ENCODE data around the gene TDRD6. TPM values are rescaled to one million over a fixed set of nuclear protein-coding genes. Genes with fewer than 3 reads are reported as not detected.

The TDRD6 gene
- total RNA-seq, 2 experiments from 2014 or later = 3.5 to 4.5 TPM

GRCh38 chr6:46690911-46691451 lies 3.3 kb downstream of the TDRD6 start:
- Histone ChIP-seq H2AFZ (ENCODE audit: low read length) (no peak overlapping the region), H3K4me2 (ENCODE audit: low read length) (no peak overlapping the region), H3K27ac (ENCODE audit: low read depth, low read length, poor library complexity, severe bottlenecking) (no peak overlapping the region), H4K20me1 (ENCODE audit: insufficient read depth, low read length) (no peaks in the 10 kb centered on the region), H3K79me2 (ENCODE audit: insufficient read depth, low read depth, low read length) (no peaks in the 10 kb centered on the region), H3K9me2 (ENCODE audit: insufficient read depth, low read length) (no peaks in the 10 kb centered on the region), H3K36me3 (ENCODE audit: insufficient read depth, low read length) (no peaks in the 10 kb centered on the region), H3K9me3 (ENCODE audit: low read length) (no peaks in the 10 kb centered on the region), H3K4me3 (ENCODE audit: low read depth, low read length, poor library complexity, severe bottlenecking) (no peak overlapping the region), H3K4me1 (ENCODE audit: insufficient read depth, low read length, poor library complexity, severe bottlenecking) (no peaks in the 10 kb centered on the region)
- TF ChIP-seq EZH2phosphoT487 (IDR thresholded peaks at IDR 0.05; ENCODE audit: borderline replicate concordance, low read depth, low read length) = no peak
- TF ChIP-seq CTCF (conservative IDR thresholded peaks at IDR 0.05; ENCODE audit: low read length) = no peak
- intact Hi-C loops (cut with micrococcal nuclease; ENCODE audit: unreplicated experiment) = no loop called here
- BruUV-seq (replicated peaks) = no TSS peak
- POLR2A ChIA-PET = interaction anchor here (0.8 to 1.2 kb wide), 3 partner anchors 9 to 79 kb away, joined by 3 read pairs; no protein-coding TSS in a partner anchor
- CTCF ChIA-PET (ENCODE audit: unreplicated experiment) = no interaction called here
- no peak for DNase-seq (ENCODE audit: low spot score)

- Histone ChIP-seq H3K9me3 (ENCODE audit: low read length) (no peaks in the 10 kb centered on the region), H2AFZ (ENCODE audit: low read length) (no peak overlapping the region), H3K36me3 (ENCODE audit: insufficient read depth, low read length) (peaks cover 10% of the 10 kb centered on the region), H3K4me2 (ENCODE audit: low read length) (no peak overlapping the region), H3K4me3 (ENCODE audit: low read depth, low read length, poor library complexity, severe bottlenecking) (no peak overlapping the region), H3K27ac (ENCODE audit: low read depth, low read length, poor library complexity, severe bottlenecking) (no peak overlapping the region), H3K4me1 (ENCODE audit: insufficient read depth, low read length, poor library complexity, severe bottlenecking) (no peaks in the 10 kb centered on the region), H3K9me2 (ENCODE audit: insufficient read depth, low read length) (no peaks in the 10 kb centered on the region), H3K79me2 (ENCODE audit: insufficient read depth, low read depth, low read length) (no peaks in the 10 kb centered on the region), H4K20me1 (ENCODE audit: insufficient read depth, low read length) (no peaks in the 10 kb centered on the region)
- no peak for DNase-seq (ENCODE audit: low spot score)
- intact Hi-C loops (cut with micrococcal nuclease; ENCODE audit: unreplicated experiment) = no loop called here
- ChIA-PET POLR2A (interaction anchor here (0.5 to 0.8 kb wide), 2 partner anchors 9 to 335 kb away, joined by 3 read pairs; no protein-coding TSS in a partner anchor), CTCF (ENCODE audit: unreplicated experiment) (no interaction called here)
- no TSS peak for BruUV-seq (replicated peaks)
- TF ChIP-seq CTCF (conservative IDR thresholded peaks at IDR 0.05; ENCODE audit: low read length) (no peak), EZH2phosphoT487 (IDR thresholded peaks at IDR 0.05; ENCODE audit: borderline replicate concordance, low read depth, low read length) (no peak)
Observed at GRCh38 chr6:46699970-46700369, 12.3 kb downstream of the TDRD6 start.

GRCh38 chr6:46704562-46704961 lies 16.9 kb downstream of the TDRD6 start:
- DNase-seq (ENCODE audit: low spot score) = peak; percentile 47
- POLR2A ChIA-PET = interaction anchor here (1.1 kb wide), 1 partner anchor 9 kb away, joined by 4 read pairs; no protein-coding TSS in a partner anchor
- Histone ChIP-seq H3K9me2 (ENCODE audit: insufficient read depth, low read length) (no peaks in the 10 kb centered on the region), H3K4me2 (ENCODE audit: low read length) (no peak overlapping the region), H3K4me1 (ENCODE audit: insufficient read depth, low read length, poor library complexity, severe bottlenecking) (no peaks in the 10 kb centered on the region), H4K20me1 (ENCODE audit: insufficient read depth, low read length) (no peaks in the 10 kb centered on the region), H3K4me3 (ENCODE audit: low read depth, low read length, poor library complexity, severe bottlenecking) (no peak overlapping the region), H3K79me2 (ENCODE audit: insufficient read depth, low read depth, low read length) (no peaks in the 10 kb centered on the region), H3K9me3 (ENCODE audit: low read length) (no peaks in the 10 kb centered on the region), H3K36me3 (ENCODE audit: insufficient read depth, low read length) (peaks cover 4% of the 10 kb centered on the region; the same call in 1 of the 2 replicates), H2AFZ (ENCODE audit: low read length) (peak overlapping the region; percentile 3; the same call in 1 of the 2 replicates), H3K27ac (ENCODE audit: low read depth, low read length, poor library complexity, severe bottlenecking) (no peak overlapping the region)
- no TSS peak for BruUV-seq (replicated peaks)
- intact Hi-C loops (cut with micrococcal nuclease; ENCODE audit: unreplicated experiment) = no loop called here
- TF ChIP-seq CTCF (conservative IDR thresholded peaks at IDR 0.05; ENCODE audit: low read length) = peak; percentile 60
- no peak for TF ChIP-seq EZH2phosphoT487 (IDR thresholded peaks at IDR 0.05; ENCODE audit: borderline replicate concordance, low read depth, low read length)
- CTCF ChIA-PET (ENCODE audit: unreplicated experiment) = no interaction called here
